Effector memory CD4-positive, alpha-beta T cell (primary cell): ENCODE results near the gene ITGB7.

Experiments
- DNase-seq, 3 donors: peaks; one replicate each; pipeline ENCODE4 v3.0.0-alpha.2; 2020
- H3K27ac ChIP-seq: 2 replicates; pipeline ENCODE4 v1.7.0; 2013; ENCODE audit warnings: mild to moderate bottlenecking, low read length, moderate library complexity; ENCODE audit not compliant: insufficient read depth, poor library complexity, severe bottlenecking
- H3K27me3 ChIP-seq: replicated peaks from 2 replicates; pipeline ENCODE4 v1.7.0; 2013; ENCODE audit warnings: mild to moderate bottlenecking, low read length; ENCODE audit not compliant: insufficient read depth, control insufficient read depth, poor library complexity, severe bottlenecking
- H3K36me3 ChIP-seq: 2 replicates; pipeline ENCODE4 v1.7.0; 2013; ENCODE audit warnings: mild to moderate bottlenecking, low read length, moderate library complexity; ENCODE audit not compliant: control insufficient read depth, insufficient read depth
- H3K4me1 ChIP-seq: 2 replicates; pipeline ENCODE4 v1.7.0; 2013; ENCODE audit warnings: low read length, mild to moderate bottlenecking; ENCODE audit not compliant: control insufficient read depth, insufficient read depth, poor library complexity, severe bottlenecking
- H3K4me3 ChIP-seq: 2 replicates; pipeline ENCODE4 v1.7.0; 2013; ENCODE audit warnings: low read length, low read depth, mild to moderate bottlenecking; ENCODE audit not compliant: insufficient read depth, poor library complexity, severe bottlenecking
- H3K9me3 ChIP-seq: 2 replicates; pipeline ENCODE4 v1.7.0; 2013; ENCODE audit warnings: mild to moderate bottlenecking, low read length, moderate library complexity; ENCODE audit not compliant: control insufficient read depth

The ITGB7 gene

GRCh38 chr12:53230108-53230845 is 23.2 kb upstream of the ITGB7 start:
- no peak for DNase-seq
- peaks cover 3% of the 10 kb centered on the region for H3K36me3 ChIP-seq
- H3K27ac ChIP-seq, result peak overlapping the region; percentile 77
- no peaks in the 10 kb centered on the region for H3K27me3 ChIP-seq
- H3K9me3 ChIP-seq, result no peaks in the 10 kb centered on the region
- H3K4me1 ChIP-seq, result peaks cover 59% of the 10 kb centered on the region
- no peak overlapping the region for H3K4me3 ChIP-seq

- Histone ChIP-seq H3K9me3 (no peaks in the 10 kb centered on the region), H3K4me1 (peaks cover 59% of the 10 kb centered on the region), H3K4me3 (no peak overlapping the region), H3K27me3 (no peaks in the 10 kb centered on the region), H3K36me3 (peaks cover 3% of the 10 kb centered on the region), H3K27ac (peak overlapping the region; percentile 77)
- DNase-seq, result no peak
Observed at GRCh38 chr12:53229454-53229853, 22.4 kb upstream of the ITGB7 start.

- DNase-seq, result no peak
- H3K4me1 ChIP-seq, result peaks cover 59% of the 10 kb centered on the region
- H3K36me3 ChIP-seq, result peaks cover 3% of the 10 kb centered on the region
- no peaks in the 10 kb centered on the region for H3K9me3 ChIP-seq
- peak overlapping the region; percentile 7 for H3K27ac ChIP-seq
- H3K27me3 ChIP-seq, result no peaks in the 10 kb centered on the region
- H3K4me3 ChIP-seq, result no peak overlapping the region
Observed at GRCh38 chr12:53227836-53228235, 20.8 kb upstream of the ITGB7 start.

GRCh38 chr12:53227341-53227740 is 20.3 kb upstream of the ITGB7 start:
- H3K4me1 ChIP-seq, result peaks cover 59% of the 10 kb centered on the region
- DNase-seq, result no peak
- no peaks in the 10 kb centered on the region for H3K27me3 ChIP-seq
- H3K9me3 ChIP-seq, result no peaks in the 10 kb centered on the region
- peaks cover 3% of the 10 kb centered on the region for H3K36me3 ChIP-seq
- H3K4me3 ChIP-seq, result no peak overlapping the region
- no peak overlapping the region for H3K27ac ChIP-seq

- no peaks in the 10 kb centered on the region for H3K27me3 ChIP-seq
- H3K36me3 ChIP-seq, result peaks cover 3% of the 10 kb centered on the region
- peaks cover 64% of the 10 kb centered on the region for H3K4me1 ChIP-seq
- no peak overlapping the region for H3K27ac ChIP-seq
- no peak for DNase-seq
- H3K9me3 ChIP-seq, result no peaks in the 10 kb centered on the region
- H3K4me3 ChIP-seq, result no peak overlapping the region
Observed at GRCh38 chr12:53226815-53227214, 19.8 kb upstream of the ITGB7 start.

- no peak for DNase-seq
- H3K36me3 ChIP-seq, result peaks cover 3% of the 10 kb centered on the region
- H3K4me1 ChIP-seq, result peaks cover 56% of the 10 kb centered on the region
- H3K27me3 ChIP-seq, result no peaks in the 10 kb centered on the region
- peak overlapping the region; percentile 87 for H3K27ac ChIP-seq
- no peak overlapping the region for H3K4me3 ChIP-seq
- H3K9me3 ChIP-seq, result no peaks in the 10 kb centered on the region
Observed at GRCh38 chr12:53225635-53226424, 18.8 kb upstream of the ITGB7 start.

- Histone ChIP-seq H3K27ac (peak overlapping the region; percentile 87), H3K4me1 (peaks cover 50% of the 10 kb centered on the region), H3K27me3 (no peaks in the 10 kb centered on the region), H3K36me3 (peaks cover 3% of the 10 kb centered on the region), H3K9me3 (no peaks in the 10 kb centered on the region), H3K4me3 (no peak overlapping the region)
- DNase-seq, result no peak
Observed at GRCh38 chr12:53224897-53225634, 18.0 kb upstream of the ITGB7 start.

GRCh38 chr12:53224061-53224896 is 17.2 kb upstream of the ITGB7 start:
- Histone ChIP-seq H3K9me3 (no peaks in the 10 kb centered on the region), H3K27ac (peak overlapping the region; percentile 87), H3K36me3 (peaks cover 3% of the 10 kb centered on the region), H3K27me3 (no peaks in the 10 kb centered on the region), H3K4me1 (peaks cover 50% of the 10 kb centered on the region), H3K4me3 (no peak overlapping the region)
- no peak for DNase-seq

- Histone ChIP-seq H3K9me3 (no peaks in the 10 kb centered on the region), H3K36me3 (peaks cover 3% of the 10 kb centered on the region), H3K4me1 (peaks cover 50% of the 10 kb centered on the region), H3K4me3 (peak overlapping the region; percentile 13), H3K27me3 (no peaks in the 10 kb centered on the region), H3K27ac (peak overlapping the region; percentile 87)
- peak in 2 of 3 donors; percentile 45 to 47 for DNase-seq
Observed at GRCh38 chr12:53223389-53224060, 16.5 kb upstream of the ITGB7 start.
